SKM-1 (cell line): ENCODE data around the gene KCTD20.

Experiments
- DNase-seq: peaks from one replicate; lab custom pipeline; 2025; ENCODE audit not compliant: unreplicated experiment; lab: John Stamatoyannopoulos, UW

Gene KCTD20

DNA sequence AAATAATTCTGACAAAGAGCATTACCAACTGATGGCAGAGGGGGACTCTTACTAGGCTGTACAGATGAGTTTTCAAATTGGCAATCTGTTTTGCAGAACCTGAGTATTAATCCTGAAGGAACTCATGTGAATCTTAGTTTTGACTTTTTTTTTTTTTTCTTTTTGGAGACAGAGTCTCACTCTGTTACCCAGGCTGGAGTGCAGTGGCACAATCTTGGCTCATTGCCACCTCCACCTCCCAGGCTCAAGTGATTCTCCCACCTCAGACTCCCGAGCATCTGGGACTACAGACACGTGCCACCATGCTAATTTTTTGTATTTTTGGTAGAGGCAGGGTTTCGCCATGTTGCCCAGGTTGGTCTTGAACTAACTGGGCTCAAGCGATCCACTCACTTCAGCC is 49.3 kb downstream of the KCTD20 start:
- DNase-seq, result no peak

DNA sequence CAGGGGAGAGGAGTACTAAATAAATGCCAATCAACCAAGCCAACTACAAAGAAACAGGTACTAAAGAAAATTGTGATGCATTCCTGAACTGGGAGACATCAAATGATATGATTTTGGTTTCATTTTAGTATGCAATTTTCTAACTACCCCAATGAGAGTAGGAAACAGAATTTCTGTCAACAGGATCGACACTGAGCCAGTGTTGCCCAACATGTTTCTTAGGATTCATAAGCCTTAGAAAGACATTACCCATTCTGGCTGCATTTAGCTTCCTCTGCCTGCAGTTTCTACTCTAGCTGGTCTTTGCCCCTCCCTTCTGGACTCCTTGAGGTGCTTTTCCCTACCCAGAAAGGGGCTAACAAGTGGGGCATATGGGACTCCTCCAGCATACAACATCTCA is 49.8 kb downstream of the KCTD20 start:
- no peak for DNase-seq

DNA sequence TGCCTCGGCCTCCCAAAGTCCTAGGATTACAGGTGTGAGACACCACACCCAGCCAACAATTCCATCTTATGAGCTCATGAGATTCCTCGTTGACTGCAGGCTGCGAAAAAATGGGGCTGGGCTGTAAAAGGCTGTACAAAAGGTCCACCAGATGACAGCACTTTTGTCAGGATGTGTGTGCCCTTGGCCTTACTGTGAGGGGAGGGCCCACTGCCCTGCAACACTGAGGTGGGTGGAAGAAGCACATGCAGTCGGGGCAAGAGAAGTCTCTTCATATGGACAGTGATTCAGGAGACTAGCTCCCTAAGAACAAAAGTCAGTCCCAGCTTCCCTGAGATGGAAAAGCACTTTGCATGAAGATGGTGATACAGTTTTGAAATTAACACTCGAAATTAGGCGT is 50.5 kb downstream of the KCTD20 start:
- DNase-seq, result no peak

DNA sequence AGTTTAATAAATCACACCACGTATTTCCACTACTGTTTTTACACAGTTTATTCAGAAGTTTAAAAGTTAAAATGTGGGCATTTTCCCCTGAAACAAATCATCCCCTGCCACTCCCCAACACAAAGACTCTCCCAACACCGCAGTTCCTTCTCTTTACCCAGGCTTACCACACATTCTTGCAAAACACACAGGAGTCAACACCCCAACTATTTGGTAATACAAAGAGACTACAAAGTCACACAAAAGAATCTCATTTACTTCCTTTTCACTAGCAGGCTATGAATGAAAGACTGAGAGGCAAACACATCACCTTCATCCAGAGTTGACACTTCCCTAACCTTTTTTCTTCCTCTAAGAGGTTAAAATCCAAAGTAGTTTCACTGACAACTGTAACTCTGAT is 51.1 kb downstream of the KCTD20 start:
- DNase-seq, result peak; percentile 85

DNA sequence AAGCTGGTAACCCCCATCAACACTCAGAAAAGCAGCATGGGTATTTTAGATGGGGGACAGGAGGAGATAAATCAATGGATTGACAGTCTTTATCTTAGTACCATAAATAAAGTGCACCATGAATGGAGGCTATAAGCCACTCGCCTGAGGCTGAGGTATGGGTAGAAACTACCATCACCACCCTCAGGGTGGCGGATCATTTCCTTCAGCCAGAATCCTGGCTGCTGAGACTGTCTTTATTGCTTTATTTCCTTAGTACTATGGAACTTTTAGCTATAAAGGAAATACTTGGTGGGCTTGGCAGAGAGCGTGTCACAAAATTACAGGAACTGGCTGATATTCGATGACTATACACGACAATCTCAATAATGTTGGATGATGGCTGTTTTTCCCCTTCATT is 52.3 kb downstream of the KCTD20 start:
- no peak for DNase-seq

DNA sequence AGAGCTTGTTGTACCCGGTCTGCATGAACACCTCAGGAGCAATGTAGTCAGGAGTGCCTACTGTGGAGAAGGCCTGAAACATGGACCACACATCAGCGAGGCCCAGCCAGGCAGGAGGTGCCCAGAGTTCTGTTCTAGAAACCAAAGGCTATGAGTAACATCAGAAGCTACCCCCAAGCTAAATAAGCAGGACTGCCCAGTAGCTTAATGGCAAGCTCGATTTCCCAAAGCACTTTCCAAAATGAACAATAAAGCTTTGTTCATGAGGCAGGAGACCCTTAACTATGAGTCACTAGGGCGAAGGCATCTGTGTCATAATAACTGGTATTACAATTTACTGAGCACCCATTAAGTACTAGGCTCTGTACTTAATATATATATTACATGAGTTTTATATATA is 57.1 kb downstream of the KCTD20 start:
- DNase-seq, result no peak

DNA sequence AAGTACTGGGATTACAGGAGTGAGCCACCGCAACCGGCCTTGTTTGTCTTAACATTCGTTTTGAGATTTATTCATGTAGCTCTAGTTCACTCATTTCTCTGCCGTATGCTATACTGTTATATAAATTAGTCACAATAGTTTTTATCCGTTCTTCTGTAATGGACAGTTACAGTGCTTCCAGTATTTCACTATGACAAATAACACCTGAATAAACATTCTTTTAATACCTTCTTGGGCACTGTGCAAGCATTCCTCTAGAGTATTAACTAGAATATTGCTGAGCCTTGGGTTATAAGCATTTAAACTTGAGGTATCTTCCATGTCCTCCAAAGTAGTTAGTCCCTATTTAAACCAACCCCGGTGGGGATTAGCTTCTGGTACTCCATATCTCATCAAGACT is 58.9 kb downstream of the KCTD20 start:
- DNase-seq, result no peak

DNA sequence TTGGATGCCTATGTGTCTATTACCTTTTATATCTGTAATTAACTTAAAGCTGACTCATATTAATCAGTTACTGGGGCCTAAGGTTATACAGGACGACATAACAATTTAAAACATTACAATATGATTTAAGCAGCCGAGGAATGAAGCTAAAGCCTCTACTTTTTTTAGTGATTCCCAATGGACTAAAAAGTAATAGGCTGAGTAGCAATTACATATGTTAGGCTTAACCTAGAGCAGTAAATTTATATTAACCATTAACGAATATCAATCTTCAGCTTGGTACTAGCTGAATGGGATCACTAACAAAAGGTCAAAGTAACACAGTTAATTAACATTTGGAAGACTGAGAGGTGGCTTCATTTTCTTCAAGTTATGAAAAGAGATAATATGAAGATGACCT is 61.4 kb downstream of the KCTD20 start:
- DNase-seq, result no peak

DNA sequence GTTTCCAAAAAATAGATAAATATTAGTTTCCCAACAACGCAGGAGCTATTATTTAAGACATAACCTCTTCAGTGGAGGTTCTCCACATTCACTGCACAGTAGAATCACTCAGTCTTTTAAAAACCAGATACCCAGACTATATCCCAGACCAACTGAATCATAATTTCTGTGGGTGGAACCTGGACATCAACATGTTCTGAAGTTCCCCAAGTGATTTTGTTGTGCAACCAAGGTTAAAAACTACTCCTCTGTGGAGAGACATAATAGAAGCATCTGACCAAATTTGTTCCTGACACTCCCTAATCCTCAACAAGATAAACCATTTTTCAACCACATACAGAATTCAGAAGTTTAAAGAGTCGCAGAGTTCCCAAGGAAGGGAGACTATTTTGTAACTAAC is 62.2 kb downstream of the KCTD20 start:
- no peak for DNase-seq

DNA sequence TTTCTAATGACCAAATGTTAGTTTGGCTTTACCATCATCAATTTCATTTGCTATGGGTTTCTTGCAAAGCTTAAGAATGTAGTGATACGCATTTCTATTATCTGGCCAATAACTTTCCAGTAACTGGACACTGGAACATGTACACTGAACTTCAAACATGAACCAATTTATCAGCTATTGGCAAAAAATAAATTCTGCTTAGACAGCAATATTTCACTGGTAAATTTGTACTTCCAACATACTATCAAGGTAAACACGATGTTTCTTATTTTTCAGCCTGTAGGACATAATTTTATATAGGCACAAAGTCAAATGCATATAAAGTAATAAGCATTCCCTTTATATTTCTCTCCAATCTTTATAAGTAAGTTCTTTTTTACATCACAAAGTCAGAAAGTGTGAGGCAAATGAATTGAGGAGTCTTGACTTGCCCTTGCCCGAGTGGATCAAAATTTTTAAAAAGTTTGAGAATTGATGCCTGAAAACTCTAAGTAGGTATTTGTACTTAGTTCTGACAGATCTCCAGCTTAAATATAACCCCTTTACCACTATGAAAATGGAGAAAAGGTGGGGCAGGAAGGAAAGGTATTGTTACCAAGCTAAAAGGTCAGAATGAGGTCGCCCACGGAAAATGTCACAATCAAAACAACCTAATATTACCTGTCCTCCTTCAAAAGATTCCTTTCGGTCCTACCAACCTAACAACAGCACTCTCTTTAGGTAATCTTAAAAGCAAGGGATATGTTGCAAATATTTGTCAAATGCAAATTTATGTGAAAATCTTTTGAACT is 63.1 kb downstream of the KCTD20 start:
- DNase-seq, result no peak

DNA sequence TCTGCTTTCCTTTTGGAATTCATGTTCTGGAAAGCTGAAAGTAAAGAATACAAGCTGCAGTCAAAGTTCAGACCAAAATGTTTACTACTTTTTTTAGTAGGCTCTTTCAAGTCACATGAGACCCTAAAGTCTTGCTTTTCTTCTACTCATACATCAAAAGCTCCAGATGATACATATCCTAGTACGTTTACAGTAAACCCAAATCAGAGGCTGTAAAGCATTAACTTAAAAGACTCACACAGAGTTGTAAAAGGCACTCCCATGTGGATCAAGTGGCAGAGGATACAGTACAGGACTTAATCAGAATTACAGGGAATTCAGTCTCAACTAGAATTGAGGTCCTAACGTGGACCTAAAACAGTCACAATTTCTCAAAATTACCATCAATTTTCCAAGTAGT is 63.8 kb downstream of the KCTD20 start:
- no peak for DNase-seq

DNA sequence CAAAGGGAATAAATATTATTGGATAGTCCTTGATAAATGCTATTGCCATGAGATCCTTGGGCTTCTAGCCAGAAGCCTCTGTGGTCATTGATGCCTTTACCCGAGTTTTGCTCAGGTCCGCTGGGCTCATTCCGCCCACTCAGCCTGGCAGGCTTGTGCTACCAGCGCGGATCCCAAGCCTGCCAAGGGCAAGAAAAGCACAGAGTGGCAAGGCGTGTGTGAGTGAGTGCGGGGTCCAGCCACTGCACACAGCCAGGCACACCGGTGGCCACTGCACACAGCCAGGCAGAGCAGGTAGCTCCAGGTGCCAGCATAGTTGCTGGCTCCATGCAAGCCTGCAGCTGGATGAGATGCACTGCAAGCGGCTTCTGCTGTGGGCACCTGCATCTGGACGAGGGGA is 65.7 kb downstream of the KCTD20 start:
- DNase-seq, result no peak

DNA sequence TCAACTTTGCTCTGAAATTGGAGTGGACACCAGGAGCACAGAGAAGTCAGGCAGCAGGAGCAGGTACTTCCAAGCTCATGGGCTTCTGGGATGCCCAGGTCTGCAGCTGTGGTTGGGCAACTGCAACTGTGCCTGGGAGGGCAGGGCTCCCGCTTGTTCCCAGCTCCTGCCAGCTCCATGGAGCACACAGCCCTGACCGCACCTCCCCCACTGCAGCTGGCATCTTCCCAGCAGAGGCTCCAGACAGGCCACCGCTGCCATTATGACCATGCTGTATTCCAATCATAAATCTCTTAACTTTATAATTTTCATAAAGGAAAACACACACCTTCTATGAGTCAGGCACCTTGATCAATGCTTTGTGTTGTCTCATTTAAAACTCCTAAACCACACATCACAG is 67.6 kb downstream of the KCTD20 start:
- no peak for DNase-seq

DNA sequence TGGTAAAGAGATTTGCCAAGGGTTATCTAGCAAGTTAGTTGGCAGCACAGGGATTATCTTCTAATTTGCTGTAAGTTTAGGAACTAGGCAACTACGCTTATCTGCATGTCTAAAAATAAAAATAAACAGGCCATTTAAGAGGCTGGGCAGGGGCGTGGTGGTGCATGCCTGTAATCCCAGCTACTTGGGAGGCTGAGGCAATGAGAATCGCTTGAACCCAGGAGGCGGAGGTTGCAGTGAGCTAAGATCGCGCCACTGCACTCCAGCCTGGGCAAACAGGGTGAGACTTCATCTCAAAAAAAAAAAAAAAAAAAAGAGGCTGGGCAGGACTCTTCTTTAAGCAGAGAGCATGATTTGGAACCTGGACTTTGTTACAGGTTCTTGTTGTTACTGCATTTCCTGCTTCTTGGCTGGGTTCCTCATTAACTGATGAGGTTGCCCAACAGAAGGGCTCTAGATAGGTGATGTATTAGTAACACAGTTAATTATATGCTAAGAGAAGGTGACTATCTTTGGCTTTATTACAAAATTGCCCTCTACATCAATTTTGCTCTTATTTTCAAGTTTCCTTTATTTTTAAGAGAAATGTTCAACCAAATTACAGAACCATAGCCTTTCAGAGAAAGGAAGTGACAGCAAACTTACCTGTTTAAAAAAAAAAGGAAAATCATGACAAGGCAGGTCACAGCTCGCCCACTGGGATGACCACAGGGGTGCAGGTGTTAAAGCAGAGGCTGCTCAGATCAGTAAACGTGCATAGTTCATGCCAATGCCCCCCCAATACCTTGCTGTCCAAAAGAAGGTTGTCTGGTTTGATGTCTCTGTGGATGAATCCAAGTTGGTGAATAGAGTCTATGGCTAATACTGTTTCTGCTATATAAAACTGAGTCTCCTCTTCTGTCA is 72.0 kb downstream of the KCTD20 start:
- DNase-seq, result no peak

DNA sequence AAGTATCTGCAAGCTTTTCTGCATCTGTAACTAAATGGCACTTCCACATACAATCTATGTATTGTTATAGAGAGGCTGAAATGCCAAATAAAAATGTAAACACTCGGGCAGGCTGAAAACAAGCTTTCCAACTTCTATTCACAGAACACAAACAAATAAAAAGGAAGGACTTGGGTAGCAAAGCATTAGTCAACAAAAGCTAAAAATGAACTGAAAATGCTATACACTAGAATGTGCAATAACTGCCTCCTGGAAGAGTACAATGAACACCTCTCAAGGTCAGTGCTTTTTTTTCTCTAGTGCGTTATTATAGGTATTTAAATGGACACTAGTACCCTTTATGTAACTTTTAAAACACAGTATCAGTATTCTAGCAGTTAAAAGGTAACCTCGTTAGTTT is 73.0 kb downstream of the KCTD20 start:
- no peak for DNase-seq

DNA sequence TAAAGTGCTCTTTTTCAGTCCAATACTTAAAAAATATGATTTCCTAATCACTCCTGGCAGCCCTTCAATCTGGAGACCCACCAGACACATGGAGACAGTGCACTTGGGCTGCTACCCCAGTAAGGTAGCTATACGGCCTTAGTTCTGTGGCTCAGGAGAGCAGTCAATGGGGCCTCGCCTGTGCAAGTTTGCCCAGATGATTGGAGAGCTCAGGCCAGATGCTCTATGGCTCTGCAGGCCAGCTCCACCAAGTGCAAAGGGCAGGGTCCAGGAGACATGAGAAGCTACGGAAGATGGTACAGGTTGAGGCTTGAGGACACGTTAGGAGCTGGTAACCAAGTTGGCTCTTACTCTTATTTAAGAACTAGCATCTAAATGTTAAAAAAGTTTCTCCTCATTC is 73.8 kb downstream of the KCTD20 start:
- DNase-seq, result no peak

DNA sequence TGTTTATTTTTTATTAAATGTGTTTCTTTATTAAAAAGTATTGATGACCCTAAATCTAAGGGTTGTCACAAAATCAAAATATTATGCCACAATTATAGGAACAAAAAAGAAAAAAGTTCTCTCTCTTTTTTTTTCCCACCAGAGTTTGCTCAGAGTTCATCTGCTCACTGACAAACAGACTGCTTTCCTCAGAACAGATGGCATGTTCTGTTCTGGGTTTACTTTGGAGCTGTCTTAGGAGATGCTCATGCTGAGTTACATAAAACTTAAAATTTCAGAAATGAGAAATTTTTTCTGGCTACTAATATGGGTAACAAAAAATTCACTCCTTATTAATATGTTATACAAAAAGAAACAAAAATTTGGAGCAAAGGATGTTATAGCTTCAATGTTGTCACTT is 74.2 kb downstream of the KCTD20 start:
- no peak for DNase-seq

DNA sequence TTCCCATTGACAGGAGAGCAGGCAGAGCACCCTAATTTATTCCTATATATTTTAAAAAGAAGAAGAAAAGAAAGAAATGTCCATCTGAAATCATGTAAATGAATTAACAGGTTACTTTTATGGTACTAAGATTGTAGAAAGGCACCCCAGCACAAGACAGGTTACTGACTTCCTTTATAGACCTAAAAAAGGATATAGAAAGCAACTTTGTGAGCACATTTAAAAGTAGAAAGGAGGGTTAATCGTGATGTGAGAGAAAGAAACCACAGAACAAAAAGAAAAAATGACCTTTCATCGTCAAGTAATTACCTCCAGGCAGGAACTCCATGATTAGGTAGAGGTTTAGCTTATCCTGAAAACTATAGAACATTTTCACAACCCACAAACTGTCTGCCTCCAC is 74.6 kb downstream of the KCTD20 start:
- DNase-seq, result no peak

DNA sequence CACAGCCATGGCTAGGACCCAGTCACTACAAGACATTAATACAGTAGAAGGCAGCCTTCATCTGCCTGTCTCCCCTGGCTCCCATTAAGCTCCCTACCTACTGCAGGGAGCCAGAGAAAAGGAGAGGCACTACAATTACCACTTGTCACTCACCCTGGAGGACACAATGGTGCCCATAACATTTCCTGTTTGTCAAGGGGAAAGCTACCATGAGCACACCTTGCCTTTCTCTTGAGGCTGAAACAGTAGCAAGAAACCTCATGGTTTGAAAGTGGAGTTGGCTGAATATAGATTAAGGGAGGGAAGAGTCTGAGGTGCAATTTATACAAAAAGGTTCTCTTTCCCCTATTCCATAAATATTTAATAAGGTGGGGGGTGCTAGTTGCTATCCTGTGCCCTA is 76.6 kb downstream of the KCTD20 start:
- no peak for DNase-seq

DNA sequence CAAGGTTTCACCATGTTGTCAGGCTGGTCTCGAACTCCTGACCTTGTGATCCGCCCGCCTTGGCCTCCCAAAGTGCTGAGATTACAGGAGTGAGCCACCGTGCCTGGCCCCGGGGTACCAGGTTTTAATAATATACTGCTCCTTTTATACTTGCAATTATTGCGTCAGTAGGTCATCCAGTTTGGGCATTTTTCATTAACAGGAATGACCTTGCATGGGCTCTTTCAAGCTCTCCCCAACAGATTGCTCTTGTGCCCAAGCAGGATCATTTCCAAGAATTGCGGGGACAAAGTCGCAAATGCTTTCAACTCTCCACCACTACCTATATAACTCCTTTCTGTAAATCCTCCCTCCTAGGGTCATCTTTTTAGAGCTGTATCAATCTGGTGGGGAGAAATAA is 80.7 kb downstream of the KCTD20 start:
- no peak for DNase-seq

DNA sequence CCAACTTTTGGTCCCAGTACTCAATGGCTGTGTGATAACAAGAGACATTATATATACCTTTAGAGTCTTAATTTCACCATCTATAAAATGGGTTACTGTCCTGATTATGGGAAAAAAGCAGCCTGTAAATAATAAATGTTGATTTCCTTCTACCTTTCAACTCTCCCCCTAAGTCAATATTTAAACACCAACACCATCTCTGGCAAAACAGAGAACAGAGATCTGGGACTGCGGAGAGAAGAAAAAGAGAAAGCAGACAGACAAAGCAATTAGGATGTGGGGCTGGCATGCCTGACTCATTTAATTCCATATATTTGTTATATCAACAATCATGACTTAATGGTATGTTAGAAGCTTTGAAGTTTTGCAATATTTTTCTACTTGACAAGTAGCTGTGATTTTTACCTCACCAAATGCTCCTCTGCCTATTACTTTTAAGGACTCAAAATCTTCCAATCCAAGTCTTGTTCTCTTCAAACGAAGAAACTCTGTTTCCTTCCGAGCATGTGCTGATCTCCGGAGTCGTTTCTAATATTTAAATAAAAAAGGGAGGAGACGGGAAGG is 81.2 kb downstream of the KCTD20 start:
- no peak for DNase-seq

DNA sequence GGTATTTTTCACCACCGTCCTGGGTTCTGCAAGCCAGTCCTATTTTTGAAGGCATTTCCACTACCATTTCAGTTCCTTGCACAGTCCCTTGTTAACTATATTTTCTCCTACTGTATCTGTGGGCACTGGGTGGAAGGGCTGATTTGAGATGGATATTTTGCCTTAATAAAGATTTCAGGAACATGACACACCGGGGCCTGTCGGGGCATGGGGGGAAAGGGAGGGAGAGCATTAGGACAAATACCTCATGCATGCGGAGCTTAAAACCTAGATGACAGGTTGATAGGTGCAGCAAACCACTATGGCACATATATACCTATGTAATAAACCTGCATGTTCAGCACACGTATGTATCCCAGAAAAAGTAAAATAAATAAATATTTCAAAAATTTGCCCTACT is 82.1 kb downstream of the KCTD20 start:
- no peak for DNase-seq
